ENCODE measurements around the gene SLC4A1AP.

SLC4A1AP gene

GRCh38 chr2:27724191-27724590 lies 60.5 kb downstream of the SLC4A1AP start:
- DNase-seq = no peak

DNA sequence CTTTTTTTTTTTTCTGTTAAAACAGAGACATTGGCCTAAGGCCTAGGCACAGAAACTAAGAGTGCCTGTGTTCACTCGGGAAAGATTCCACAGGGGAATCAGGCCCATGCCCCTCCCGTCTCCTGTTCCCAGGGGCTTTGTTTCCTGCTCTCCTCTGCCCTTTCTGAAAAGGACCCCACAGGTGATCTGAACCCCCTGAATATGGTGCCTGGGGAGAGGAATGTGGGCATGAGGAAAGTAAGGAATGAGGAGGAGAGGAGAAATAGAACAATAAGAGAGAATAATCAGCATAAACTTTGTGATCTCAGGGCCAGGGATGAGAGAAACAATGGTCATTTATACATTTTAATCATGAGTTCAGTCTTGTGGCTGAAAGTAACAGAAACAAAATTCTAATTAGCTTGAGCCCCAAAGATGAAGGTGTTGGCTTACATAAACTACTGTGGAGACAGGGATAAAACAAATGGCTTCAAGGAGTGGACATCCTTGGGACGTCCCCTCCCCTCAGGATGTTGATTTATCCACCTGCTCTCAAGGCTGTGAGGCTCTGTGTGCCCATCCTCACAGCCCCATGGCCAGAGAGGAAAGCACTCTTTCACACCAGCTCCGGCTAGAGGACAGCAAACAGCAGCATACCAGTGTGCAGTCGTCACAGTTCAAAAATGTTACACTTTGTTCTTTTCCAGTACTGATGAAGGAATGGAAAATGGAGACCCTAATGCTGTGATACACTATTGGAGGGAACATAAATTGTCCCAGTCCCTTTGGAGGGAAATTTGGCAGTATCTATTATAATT lies 61.4 kb downstream of the SLC4A1AP start:
- DNase-seq = no peak

GRCh38 chr2:27727257-27727656 lies 63.6 kb downstream of the SLC4A1AP start:
- DNase-seq = no peak

GRCh38 chr2:27728081-27728858 lies 64.6 kb downstream of the SLC4A1AP start:
- no peak for DNase-seq

- DNase-seq = no peak
Measured at GRCh38 chr2:27729198-27729597, 65.5 kb downstream of the SLC4A1AP start.

- no peak for DNase-seq
Measured at GRCh38 chr2:27729614-27730013, 65.9 kb downstream of the SLC4A1AP start.

DNA sequence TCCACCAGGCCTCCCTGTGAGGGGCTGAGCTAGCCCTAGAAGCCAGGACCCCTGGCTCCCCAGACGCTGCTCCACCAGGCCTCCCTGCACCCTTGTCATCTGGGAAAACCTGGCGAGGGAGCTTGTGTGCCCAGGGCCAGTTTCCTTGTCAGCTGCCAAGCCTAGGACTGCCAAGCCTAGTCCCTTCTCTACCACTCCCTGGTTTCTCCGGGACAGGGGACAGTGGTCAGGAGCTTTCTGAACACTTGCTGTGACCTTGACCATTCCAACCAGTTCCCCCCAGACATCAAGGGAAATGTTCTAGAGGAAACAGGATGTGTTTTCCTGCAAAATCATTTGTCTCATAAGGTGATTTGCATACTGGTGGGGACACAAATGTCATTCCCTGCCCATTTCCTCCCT lies 66.6 kb downstream of the SLC4A1AP start:
- no peak for DNase-seq

DNA sequence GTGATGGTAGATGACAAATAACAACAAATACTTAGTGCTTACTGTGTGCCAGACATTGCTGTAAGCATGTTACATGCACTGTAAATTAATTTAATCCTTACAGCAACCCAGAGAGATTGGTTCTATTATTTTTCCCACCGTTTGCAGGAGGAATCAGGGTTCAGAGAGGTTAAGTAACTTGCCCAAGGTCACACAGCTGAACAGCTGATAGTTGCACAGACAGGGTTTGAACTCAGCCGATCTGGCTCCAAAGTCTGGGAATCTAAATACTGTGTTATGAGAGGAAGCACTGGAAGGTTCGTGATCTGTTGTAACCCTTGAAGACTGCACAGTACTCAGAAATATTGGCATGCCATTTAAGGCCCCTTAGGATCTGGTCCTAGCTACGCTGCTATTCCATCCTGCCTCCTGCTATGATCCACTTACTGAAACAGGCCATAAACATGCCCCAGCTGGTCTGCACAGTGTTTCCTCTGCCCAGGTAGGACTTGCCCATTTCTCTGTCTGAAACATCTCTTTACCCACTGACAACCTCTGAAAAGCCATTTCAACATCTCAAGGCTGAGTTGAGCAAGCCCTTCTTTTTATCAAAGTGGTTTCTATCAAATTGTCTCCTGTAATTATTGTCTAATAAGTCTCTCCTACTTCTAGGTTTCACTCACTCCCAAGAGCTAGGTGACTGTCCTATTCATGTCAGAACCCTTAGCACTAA lies 67.4 kb downstream of the SLC4A1AP start:
- DNase-seq = no peak

GRCh38 chr2:27734305-27734704 lies 70.6 kb downstream of the SLC4A1AP start:
- DNase-seq = no peak

GRCh38 chr2:27735263-27735904 lies 71.7 kb downstream of the SLC4A1AP start:
- peak; percentile 25 for DNase-seq

GRCh38 chr2:27736031-27736889 lies 72.6 kb downstream of the SLC4A1AP start:
- no peak for DNase-seq

DNA sequence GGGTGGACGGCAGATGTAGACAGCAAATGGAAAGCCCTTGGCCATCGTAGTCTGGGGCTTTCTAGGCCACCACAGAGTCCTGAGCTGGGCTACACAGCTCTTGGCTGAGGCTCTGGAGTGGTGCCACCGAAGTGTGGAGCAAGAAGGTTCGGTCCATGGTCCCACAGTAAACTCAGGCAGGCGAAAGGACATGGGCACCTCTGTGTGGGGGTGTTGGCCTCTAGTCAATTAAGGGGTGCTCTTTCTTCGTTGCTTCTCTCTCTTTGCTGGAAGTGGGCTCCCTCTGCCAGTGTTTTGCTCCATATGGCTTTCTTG lies 73.2 kb downstream of the SLC4A1AP start:
- DNase-seq = no peak

DNA sequence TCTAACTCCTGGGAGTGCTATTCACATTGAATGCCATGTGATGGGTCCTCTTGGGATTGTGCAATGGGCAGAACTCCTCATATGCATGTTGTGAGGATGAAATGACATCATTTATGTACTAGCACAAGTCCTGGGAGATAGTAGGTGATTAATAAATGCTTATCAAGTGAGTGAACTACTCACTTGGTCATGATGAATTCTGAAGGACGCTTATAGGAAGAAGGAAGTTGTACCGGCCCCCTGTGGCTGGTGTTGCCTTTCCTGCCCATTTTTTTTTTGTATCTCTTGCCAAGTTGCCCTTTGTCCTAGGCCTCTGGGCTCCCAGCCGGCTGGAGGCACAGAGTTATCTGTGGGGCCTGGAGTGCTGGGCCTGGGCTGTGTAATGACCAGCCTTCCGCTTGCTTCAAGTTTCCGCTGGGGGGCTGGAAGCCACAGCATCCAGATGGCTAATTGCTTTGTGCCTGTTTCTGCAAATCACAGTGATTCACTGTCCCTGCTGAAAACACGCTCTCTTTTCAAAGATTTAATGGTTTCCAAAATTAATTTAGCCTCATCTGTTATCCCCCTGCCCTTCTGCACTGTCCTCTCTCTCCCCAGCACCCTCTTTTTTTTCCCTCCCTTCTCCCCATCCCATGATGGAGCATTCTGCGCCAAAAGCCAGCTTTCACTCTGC lies 74.1 kb downstream of the SLC4A1AP start:
- no peak for DNase-seq

DNA sequence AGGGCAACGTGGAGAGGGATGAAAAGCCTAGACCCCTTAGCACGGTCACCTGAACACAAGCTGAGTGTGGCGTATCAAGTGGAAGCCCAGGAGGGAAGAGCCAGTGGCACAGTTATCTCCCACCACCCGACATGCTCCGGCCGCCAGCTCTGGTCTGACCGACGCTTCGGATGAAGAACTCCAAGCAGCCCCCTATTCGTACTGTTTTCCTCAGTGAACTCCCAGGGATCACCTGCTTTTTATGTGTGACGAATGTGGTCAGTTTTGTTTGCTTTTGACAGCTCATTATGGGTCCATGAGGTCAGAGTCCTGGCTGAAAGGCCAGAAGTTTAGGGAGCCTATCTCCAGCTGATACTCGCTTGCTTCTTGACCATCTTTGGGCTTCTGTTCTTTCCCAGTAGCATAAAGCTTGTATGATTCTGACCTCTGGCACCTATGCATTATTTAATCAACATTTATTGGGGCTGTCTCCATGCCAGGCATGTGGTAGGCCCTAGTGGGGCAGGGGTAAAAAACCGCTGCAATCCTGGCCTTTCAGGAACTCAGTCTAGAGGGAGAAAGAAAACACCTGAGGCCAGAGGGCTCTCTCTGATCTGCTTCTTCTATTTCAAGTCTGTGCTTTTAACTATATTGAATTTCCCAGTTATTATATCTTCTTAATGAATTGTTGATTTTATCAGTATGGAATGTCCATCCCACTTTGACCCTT lies 74.8 kb downstream of the SLC4A1AP start:
- DNase-seq = no peak

GRCh38 chr2:27739058-27739373 lies 75.3 kb downstream of the SLC4A1AP start:
- no peak for DNase-seq

- no peak for DNase-seq
Measured at GRCh38 chr2:27741673-27742072, 78.0 kb downstream of the SLC4A1AP start.

DNA sequence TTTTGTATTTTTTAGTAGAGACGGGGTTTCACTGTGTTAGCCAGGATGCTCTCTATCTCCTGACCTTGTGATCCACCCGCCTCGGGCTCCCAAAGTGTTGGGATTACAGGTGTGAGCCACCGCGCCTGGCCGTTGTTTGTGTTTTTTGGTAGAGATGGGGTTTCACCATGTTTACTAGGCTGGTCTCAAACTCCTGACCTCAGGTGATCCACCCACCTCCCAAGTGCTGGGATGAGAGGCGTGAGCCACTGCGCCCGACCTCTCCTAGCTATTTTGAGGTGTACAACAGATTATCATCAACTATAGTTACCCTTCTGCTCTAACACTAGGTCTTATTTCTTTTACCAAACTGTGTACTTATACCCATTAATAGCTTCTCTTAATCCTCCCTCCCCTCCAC lies 78.9 kb downstream of the SLC4A1AP start:
- no peak for DNase-seq

All from activated effector memory CD4-positive, alpha-beta T cell treated with Interleukin-2 at 50 U/mL for 16 hours (primary cell).